ENCODE measurements around the gene GALNT5. TPM values are rescaled to one million over a fixed set of nuclear protein-coding genes. Genes with fewer than 3 reads are reported as not detected.

Gene GALNT5
- total and polyA plus RNA-seq, 2 donors (not counting 3 experiments of a cell fraction or from before 2014, with no cell fraction given) = not detected

- no peak overlapping the region for H2AFZ ChIP-seq (ENCODE audit: low read depth, low read length)
- ChIA-PET CTCF (no interaction called here), POLR2A (no interaction called here)
- dilution Hi-C loops (cut with MboI; ENCODE audit: extremely low pct_ligation_motif_present, low sequenced_read_pairs) = no loop called here
- H3K36me3 ChIP-seq (ENCODE audit: control insufficient read depth in 2 of 2, extremely low read depth in 1 of 2, insufficient read depth in 2 of 2, low read length in 2 of 2) = no peaks in the 10 kb centered on the region
- no peak overlapping the region for H3K4me3 ChIP-seq (replicated peaks in 1 of 3; ENCODE audit: insufficient read depth in 1 of 3, low read depth in 1 of 3, low read length in 3 of 3)
- DNase-seq (ENCODE audit: low read depth, low spot score) (no peak), FAIRE-seq (no peak)
- TF ChIP-seq MAX (IDR thresholded peaks at IDR 0.05; ENCODE audit: insufficient read depth, insufficient read length) (no peak), POLR2A (IDR thresholded peaks at IDR 0.05; ENCODE audit: low read depth, low read length) (no peak), GATA2 (IDR thresholded peaks at IDR 0.05; ENCODE audit: insufficient read depth, insufficient read length, low read depth, low read length) (no peak), MYC (IDR thresholded peaks at IDR 0.05; ENCODE audit: low read depth, low read length) (no peak), CTCF (IDR thresholded peaks at IDR 0.05; ENCODE audit: extremely low read depth in 1 of 2, insufficient read depth in 1 of 2, low read depth in 1 of 2, low read length in 2 of 2) (no peak), POLR2AphosphoS5 (IDR thresholded peaks at IDR 0.05; ENCODE audit: insufficient read depth, low read depth, low read length) (no peak), EZH2 (IDR thresholded peaks at IDR 0.05; ENCODE audit: borderline replicate concordance, low read depth, low read length, severe bottlenecking) (no peak), FOS (IDR thresholded peaks at IDR 0.05; ENCODE audit: borderline replicate concordance, insufficient read depth, low read length) (no peak), JUN (IDR thresholded peaks at IDR 0.05; ENCODE audit: borderline replicate concordance, insufficient read depth, insufficient read length, low read depth) (no peak)
- no peaks in the 10 kb centered on the region for H3K79me2 ChIP-seq (ENCODE audit: control insufficient read depth, insufficient read depth, low read length)
- intact Hi-C loops (cut with micrococcal nuclease) = no loop called here
- H3K4me2 ChIP-seq (ENCODE audit: insufficient read depth, low read length) = no peak overlapping the region
- no peaks in the 10 kb centered on the region for H4K20me1 ChIP-seq (replicated peaks; ENCODE audit: control insufficient read depth, extremely low read depth, insufficient read depth, low read length)
- H3K27ac ChIP-seq (ENCODE audit: insufficient read depth, low read depth, low read length) = no peak overlapping the region
- H3K4me1 ChIP-seq (ENCODE audit: control insufficient read depth, extremely low read depth, insufficient read depth, low read length) = no peaks in the 10 kb centered on the region
- BruUV-seq (replicated peaks) = no TSS peak
- H3K27me3 ChIP-seq (ENCODE audit: control insufficient read depth in 2 of 2, insufficient read depth in 2 of 2, low read length in 2 of 2) = no peaks in the 10 kb centered on the region
- no peaks in the 10 kb centered on the region for H3K9me3 ChIP-seq (replicated peaks; ENCODE audit: control insufficient read depth, insufficient read depth, low read length)
- no peak overlapping the region for H3K9ac ChIP-seq (replicated peaks; ENCODE audit: extremely low read depth, insufficient read depth, low read length)
- H3K9me1 ChIP-seq (replicated peaks; ENCODE audit: control insufficient read depth, extremely low read depth, insufficient read depth, low read length) = no peaks in the 10 kb centered on the region
Observed at GRCh38 chr2:157361526-157361925, 104.0 kb downstream of the GALNT5 start.
